ENCODE results near the gene KRT10. TPM values are rescaled to one million over a fixed set of nuclear protein-coding genes. Genes with fewer than 3 reads are reported as not detected.

The KRT10 gene
- polyA plus RNA-seq, 2 of the 4 experiments (the other 2 are of a cell fraction), result 59.8 to 96.2 TPM

- ChIA-PET POLR2A (no interaction called here), CTCF (interaction anchor here (0.8 to 4.1 kb wide), 6 partner anchors 16 to 824 kb away, joined by 3 to 21 read pairs (median 4); no protein-coding TSS in a partner anchor)
- H3K4me3 ChIP-seq, result no peak overlapping the region
- 86% methylated on average over 3 of the region's 3 CpGs for WGBS (ENCODE audit: missing lambda C conversion rate)
- FAIRE-seq (peak; percentile 43), DNase-seq (ENCODE audit: low read depth in 1 of 2, low spot score in 1 of 2) (no peak), ATAC-seq (no peak)
- no peaks in the 10 kb centered on the region for H3K4me1 ChIP-seq
- no peaks in the 10 kb centered on the region for H3K9me3 ChIP-seq
- no peak overlapping the region for H3K27ac ChIP-seq
- no peak for TF ChIP-seq RARB (CRISPR knock-in tag; IDR thresholded peaks at IDR 0.05)
- peak; percentile 81 for TF ChIP-seq MAFK (IDR thresholded peaks at IDR 0.05; ENCODE audit: partially characterized antibody)
- no peak overlapping the region for H3K4me2 ChIP-seq
Measured at GRCh38 chr17:40839194-40839593, 16.8 kb upstream of the KRT10 start.

GRCh38 chr17:40836020-40836419 lies 13.6 kb upstream of the KRT10 start:
- H3K4me1 ChIP-seq, result no peaks in the 10 kb centered on the region
- WGBS (ENCODE audit: missing lambda C conversion rate), result 96% methylated on average over 4 of the region's 4 CpGs
- POLR2A ChIA-PET, result no interaction called here
- no peak for FAIRE-seq
- no peaks in the 10 kb centered on the region for H3K9me3 ChIP-seq
- CTCF ChIA-PET, result interaction anchor here (0.6 to 1.8 kb wide), 4 partner anchors 21 to 827 kb away, joined by 3 to 6 read pairs (median 4); no protein-coding TSS in a partner anchor
- no peak for DNase-seq (ENCODE audit: low read depth in 1 of 2, low spot score in 1 of 2)
- ATAC-seq, result no peak
- TF ChIP-seq NPAS2 (CRISPR knock-in tag; IDR thresholded peaks at IDR 0.05; ENCODE audit: borderline replicate concordance), result no peak
- TF ChIP-seq FOSB (CRISPR knock-in tag; IDR thresholded peaks at IDR 0.05), result no peak
- TF ChIP-seq ESRRA (IDR thresholded peaks at IDR 0.05; ENCODE audit: borderline replicate concordance, low read length), result no peak
- TF ChIP-seq HOXB5 (CRISPR knock-in tag; IDR thresholded peaks at IDR 0.05), result no peak
- TF ChIP-seq KDM1A (IDR thresholded peaks at IDR 0.05; ENCODE audit: low read depth), result no peak
- no peak for TF ChIP-seq REST (IDR thresholded peaks at IDR 0.05)
- TF ChIP-seq JUNB (IDR thresholded peaks at IDR 0.05), result no peak
- TF ChIP-seq HDAC2 (IDR thresholded peaks at IDR 0.05), result no peak
- TF ChIP-seq RFX5 (IDR thresholded peaks at IDR 0.05), result no peak
- H3K27ac ChIP-seq, result no peak overlapping the region
- H3K4me2 ChIP-seq, result no peak overlapping the region
- H3K4me3 ChIP-seq, result no peak overlapping the region

- no peak overlapping the region for H3K27ac ChIP-seq
- ATAC-seq, result no peak
- H3K4me1 ChIP-seq, result no peaks in the 10 kb centered on the region
- ChIA-PET POLR2A (interaction anchor here (1.7 kb wide), 1 partner anchor 855 kb away, joined by 5 read pairs; the partner anchor contains the start of gene EIF1), CTCF (interaction anchor here (0.9 to 1.4 kb wide), 6 partner anchors 11 to 834 kb away, joined by 3 to 5 read pairs (median 4); partner anchors contain the start of gene KRT10)
- DNase-seq (ENCODE audit: low read depth in 1 of 2, low spot score in 1 of 2), result no peak
- no peaks in the 10 kb centered on the region for H3K9me3 ChIP-seq
- H3K4me3 ChIP-seq, result no peak overlapping the region
- no peak for FAIRE-seq
- no peak overlapping the region for H3K4me2 ChIP-seq
- TF ChIP-seq HMGXB4 (CRISPR knock-in tag; IDR thresholded peaks at IDR 0.05; ENCODE audit: borderline replicate concordance) (no peak), MAFK (IDR thresholded peaks at IDR 0.05; ENCODE audit: partially characterized antibody) (peak; percentile 45), HES2 (IDR thresholded peaks at IDR 0.05) (no peak)
Measured at GRCh38 chr17:40833882-40834281, 11.5 kb upstream of the KRT10 start.

- no peak overlapping the region for H3K4me3 ChIP-seq
- no peak for TF ChIP-seq JUNB (IDR thresholded peaks at IDR 0.05)
- ATAC-seq (no peak), FAIRE-seq (no peak), DNase-seq (ENCODE audit: low read depth in 1 of 2, low spot score in 1 of 2) (no peak)
- WGBS (ENCODE audit: missing lambda C conversion rate), result 95% methylated on average over 3 of the region's 3 CpGs
- H3K4me1 ChIP-seq, result peaks cover 7% of the 10 kb centered on the region
- ChIA-PET CTCF (interaction anchor here (0.8 to 1.4 kb wide), 9 partner anchors 10 to 830 kb away, joined by 3 to 5 read pairs (median 4); partner anchors contain the start of genes KRT10 and KRT27), POLR2A (interaction anchor here (0.6 to 1.7 kb wide), 3 partner anchors 14 to 856 kb away, joined by 5 read pairs; partner anchors contain the start of gene EIF1)
- H3K27ac ChIP-seq, result no peak overlapping the region
- H3K9me3 ChIP-seq, result no peaks in the 10 kb centered on the region
- H3K4me2 ChIP-seq, result no peak overlapping the region
Measured at GRCh38 chr17:40832840-40833239, 10.4 kb upstream of the KRT10 start.
